ENCODE data around the gene CTNNA2.

Gene CTNNA2

GRCh38 chr2:80242355-80242910 is 729.6 kb downstream of the CTNNA2 start:
- H3K4me3 ChIP-seq (replicated peaks in 1 of 2; ENCODE audit: low read depth in 2 of 2, low read length in 2 of 2) = no peak overlapping the region
- no peak for DNase-seq (ENCODE audit: low read depth in 2 of 2)
- no peak for TF ChIP-seq CTCF (IDR thresholded peaks at IDR 0.05; ENCODE audit: low read depth, low read length)

- no peak for TF ChIP-seq CTCF (IDR thresholded peaks at IDR 0.05; ENCODE audit: low read depth, low read length)
- no peak overlapping the region for H3K4me3 ChIP-seq (replicated peaks in 1 of 2; ENCODE audit: low read depth in 2 of 2, low read length in 2 of 2)
Observed at GRCh38 chr2:80244905-80245584, 732.2 kb downstream of the CTNNA2 start.

GRCh38 chr2:80246534-80246933 is 733.7 kb downstream of the CTNNA2 start:
- TF ChIP-seq CTCF (IDR thresholded peaks at IDR 0.05; ENCODE audit: low read depth, low read length) = no peak
- DNase-seq (ENCODE audit: low read depth in 2 of 2) = no peak
- no peak overlapping the region for H3K4me3 ChIP-seq (replicated peaks in 1 of 2; ENCODE audit: low read depth in 2 of 2, low read length in 2 of 2)

More at GRCh38 chr2:80244905-80245584, 732.2 kb downstream of the CTNNA2 start:
- no peak for DNase-seq (ENCODE audit: low read depth in 2 of 2)

- DNase-seq (ENCODE audit: low read depth in 2 of 2) = no peak
- no peak overlapping the region for H3K4me3 ChIP-seq (replicated peaks in 1 of 2; ENCODE audit: low read depth in 2 of 2, low read length in 2 of 2)
- TF ChIP-seq CTCF (IDR thresholded peaks at IDR 0.05; ENCODE audit: low read depth, low read length) = no peak
Observed at GRCh38 chr2:80247339-80247738, 734.5 kb downstream of the CTNNA2 start.

GRCh38 chr2:80248146-80248545 is 735.3 kb downstream of the CTNNA2 start:
- no peak overlapping the region for H3K4me3 ChIP-seq (replicated peaks in 1 of 2; ENCODE audit: low read depth in 2 of 2, low read length in 2 of 2)
- DNase-seq (ENCODE audit: low read depth in 2 of 2) = no peak
- TF ChIP-seq CTCF (IDR thresholded peaks at IDR 0.05; ENCODE audit: low read depth, low read length) = no peak

GRCh38 chr2:80252294-80252986 is 739.6 kb downstream of the CTNNA2 start:
- TF ChIP-seq CTCF (IDR thresholded peaks at IDR 0.05; ENCODE audit: low read depth, low read length) = no peak
- no peak for DNase-seq (ENCODE audit: low read depth in 2 of 2)
- H3K4me3 ChIP-seq (replicated peaks in 1 of 2; ENCODE audit: low read depth in 2 of 2, low read length in 2 of 2) = no peak overlapping the region

Data from cardiac fibroblast (primary cell).